A549 (cell line): ENCODE data around the gene MFAP3L.

ENCODE experiments used
- BCL3 ChIP-seq: fragments of >200 bp; sonication (Bioruptor Twin); formaldehyde crosslinking; IDR thresholded peaks from 3 replicates; pipeline ENCODE4 v1.6.1; 2016
- CEBPB ChIP-seq, 2 experiments: fragments of >200 bp in 1 of 2; sonication (Bioruptor Twin) in 1 of 2; formaldehyde crosslinking in 1 of 2; IDR thresholded peaks; 2 replicates each; pipeline ENCODE4 v1.6.1; 2012 to 2016
- CTCF ChIP-seq: fragments of >200 bp; sonication (Bioruptor Twin); formaldehyde crosslinking; IDR thresholded peaks from 3 replicates; pipeline ENCODE4 v1.5.1; 2016
- JUN ChIP-seq, 2 experiments: fragments of >200 bp; sonication (Bioruptor Twin); formaldehyde crosslinking; IDR thresholded peaks; 2 replicates in 1 of 2; 3 replicates in 1 of 2; pipeline ENCODE4 v1.6.1; 2016 to 2017
- MAX ChIP-seq: IDR thresholded peaks from 2 replicates; pipeline ENCODE4 v1.6.1; 2012
- MYC ChIP-seq: IDR thresholded peaks from 2 replicates; pipeline ENCODE4 v1.6.1; 2012; ENCODE audit warnings: mild to moderate bottlenecking, inconsistent platforms, low read length, improper control_type of control experiment, borderline replicate concordance
- SMC3 ChIP-seq: fragments of >200 bp; sonication (Bioruptor Twin); formaldehyde crosslinking; IDR thresholded peaks from 3 replicates; pipeline ENCODE4 v1.6.1; 2018; ENCODE audit warnings: inconsistent platforms
- TP53 ChIP-seq: fragments of 250-450 bp; sonication (Bioruptor Pico); IDR thresholded peaks from 2 replicates; pipeline ENCODE4 v1.5.0; 2021; ENCODE audit warnings: mild to moderate bottlenecking, moderate library complexity
- USF2 ChIP-seq: fragments of 450-650 bp; IDR thresholded peaks from 2 replicates; pipeline ENCODE4 v1.6.1; 2014; ENCODE audit warnings: antibody characterized with exemption
- ZFP36 ChIP-seq: fragments of 450-650 bp; IDR thresholded peaks from 2 replicates; pipeline ENCODE4 v1.6.1; 2014; ENCODE audit warnings: borderline replicate concordance; ENCODE audit not compliant: partially characterized antibody

- no peak for TF ChIP-seq USF2
- no peak for TF ChIP-seq CTCF
- TF ChIP-seq ZFP36: no peak
- no peak for TF ChIP-seq CEBPB (IDR thresholded peaks at IDR 0.05)
- TF ChIP-seq JUN (IDR thresholded peaks at IDR 0.05): no peak
- TF ChIP-seq BCL3: no peak
- no peak for TF ChIP-seq TP53 (CRISPR knock-in tag)
- TF ChIP-seq MYC: no peak
- TF ChIP-seq SMC3: no peak
- no peak for TF ChIP-seq MAX
These were observed 11.3 kb upstream of the MFAP3L start for GRCh38 chr4:170037481-170037880.
